Activated naive CD4-positive, alpha-beta T cell treated with anti-CD3 and anti-CD28 coated beads for 36 hours (primary cell): ENCODE results near the gene AMIGO1. TPM values are rescaled to one million over a fixed set of nuclear protein-coding genes. Genes with fewer than 3 reads are reported as not detected.

ENCODE experiments used
- CTCF ChIA-PET: fragments of 350-600 bp; sonication (Branson Sonifier 250); formaldehyde crosslinking; loops from one replicate; lab custom pipeline; 2021; ENCODE audit warnings: antibody characterized with exemption; lab: Charles Lee
- DNase-seq: peaks from one replicate; pipeline ENCODE4 v3.0.0-alpha.2; 2020
- H3K27ac Mint-ChIP-seq: one replicate; pipeline ENCODE4 v1.8.0; 2021; ENCODE audit warnings: mild to moderate bottlenecking, mixed read lengths
- H3K27me3 Mint-ChIP-seq: one replicate; pipeline ENCODE4 v1.8.0; 2021; ENCODE audit warnings: low read depth, mixed read lengths
- H3K36me3 Mint-ChIP-seq: one replicate; pipeline ENCODE4 v1.8.0; 2021; ENCODE audit warnings: low read depth, mixed read lengths
- H3K4me1 Mint-ChIP-seq: one replicate; pipeline ENCODE4 v1.8.0; 2021; ENCODE audit warnings: low read depth, mixed read lengths
- H3K4me3 Mint-ChIP-seq: one replicate; pipeline ENCODE4 v1.8.0; 2021; ENCODE audit warnings: mild to moderate bottlenecking, moderate library complexity, mixed read lengths
- H3K9me3 Mint-ChIP-seq: one replicate; pipeline ENCODE4 v1.8.0; 2021; ENCODE audit warnings: mixed read lengths
- intact Hi-C: fragments of 100-400 bp; cut with micrococcal nuclease; formaldehyde crosslinking; loops from one replicate; pipeline ENCODE4 v1.15.1; 2023
- total RNA-seq, 2 experiments: library from RNA; stranded (reverse); gene quantifications; one replicate each; pipeline ENCODE4 v1.2.3, GENCODE V29; 2021

AMIGO1 gene
- total RNA-seq, 2 experiments from 2014 or later = 1.5 to 1.7 TPM

- H3K9me3 Mint-ChIP-seq = no peaks in the 10 kb centered on the region
- H3K36me3 Mint-ChIP-seq = no peaks in the 10 kb centered on the region
- no peak overlapping the region for H3K27ac Mint-ChIP-seq
- no peak overlapping the region for H3K4me3 Mint-ChIP-seq
- H3K4me1 Mint-ChIP-seq = peaks cover 22% of the 10 kb centered on the region
- CTCF ChIA-PET = interaction anchor here (0.6 to 19.9 kb wide), 11 partner anchors 11 to 454 kb away, joined by 3 to 1207 read pairs (median 5); partner anchors contain the start of genes AHCYL1, AMIGO1, ATXN7L2 and CYB561D1
- no peak for DNase-seq
- H3K27me3 Mint-ChIP-seq = no peaks in the 10 kb centered on the region
- intact Hi-C loops = loop anchor here (5.0 kb wide), 1 partner anchor 418 kb away; the partner anchor contains the start of gene ELAPOR1
Measured at GRCh38 chr1:109530457-109531087, 21.0 kb upstream of the AMIGO1 start.

GRCh38 chr1:109529881-109530456, 20.4 kb upstream of the AMIGO1 start:
- no peak for DNase-seq
- H3K4me1 Mint-ChIP-seq = peaks cover 22% of the 10 kb centered on the region
- intact Hi-C loops = loop anchor here (5.0 kb wide), 1 partner anchor 418 kb away; the partner anchor contains the start of gene ELAPOR1
- H3K9me3 Mint-ChIP-seq = no peaks in the 10 kb centered on the region
- CTCF ChIA-PET = interaction anchor here (0.6 to 19.9 kb wide), 15 partner anchors 10 to 497 kb away, joined by 3 to 1207 read pairs (median 4); partner anchors contain the start of genes AHCYL1, AMIGO1, ATXN7L2 and CYB561D1
- no peaks in the 10 kb centered on the region for H3K36me3 Mint-ChIP-seq
- H3K27ac Mint-ChIP-seq = no peak overlapping the region
- H3K4me3 Mint-ChIP-seq = no peak overlapping the region
- H3K27me3 Mint-ChIP-seq = no peaks in the 10 kb centered on the region

GRCh38 chr1:109528712-109529111, 19.2 kb upstream of the AMIGO1 start:
- H3K4me3 Mint-ChIP-seq = no peak overlapping the region
- peaks cover 22% of the 10 kb centered on the region for H3K4me1 Mint-ChIP-seq
- no peaks in the 10 kb centered on the region for H3K9me3 Mint-ChIP-seq
- no peaks in the 10 kb centered on the region for H3K36me3 Mint-ChIP-seq
- no peak for DNase-seq
- CTCF ChIA-PET = interaction anchor here (1.0 to 19.9 kb wide), 4 partner anchors 28 to 251 kb away, joined by 3 to 1207 read pairs (median 6); partner anchors contain the start of genes AMIGO1, ATXN7L2, CYB561D1 and PSRC1
- intact Hi-C loops = no loop called here
- H3K27me3 Mint-ChIP-seq = no peaks in the 10 kb centered on the region
- H3K27ac Mint-ChIP-seq = no peak overlapping the region

GRCh38 chr1:109527846-109528695, 18.5 kb upstream of the AMIGO1 start:
- Mint-ChIP-seq H3K36me3 (no peaks in the 10 kb centered on the region), H3K27me3 (no peaks in the 10 kb centered on the region), H3K4me3 (no peak overlapping the region), H3K9me3 (no peaks in the 10 kb centered on the region), H3K4me1 (peaks cover 22% of the 10 kb centered on the region), H3K27ac (no peak overlapping the region)
- intact Hi-C loops = no loop called here
- no peak for DNase-seq
- CTCF ChIA-PET = interaction anchor here (1.4 to 19.9 kb wide), 2 partner anchors 27 to 245 kb away, joined by 4 to 1207 read pairs; partner anchors contain the start of genes AMIGO1, ATXN7L2, CYB561D1 and PSRC1

GRCh38 chr1:109527098-109527811, 17.7 kb upstream of the AMIGO1 start:
- no peaks in the 10 kb centered on the region for H3K9me3 Mint-ChIP-seq
- H3K4me1 Mint-ChIP-seq = peaks cover 16% of the 10 kb centered on the region
- H3K36me3 Mint-ChIP-seq = no peaks in the 10 kb centered on the region
- no peak overlapping the region for H3K27ac Mint-ChIP-seq
- no peak for DNase-seq
- no peaks in the 10 kb centered on the region for H3K27me3 Mint-ChIP-seq
- no peak overlapping the region for H3K4me3 Mint-ChIP-seq
- intact Hi-C loops = no loop called here
- CTCF ChIA-PET = interaction anchor here (19.9 kb wide), 1 partner anchor 26 kb away, joined by 1207 read pairs; the partner anchor contains the start of genes AMIGO1, ATXN7L2 and CYB561D1

GRCh38 chr1:109523706-109524105, 14.2 kb upstream of the AMIGO1 start:
- Mint-ChIP-seq H3K9me3 (no peaks in the 10 kb centered on the region), H3K4me3 (no peak overlapping the region), H3K27ac (no peak overlapping the region), H3K4me1 (no peaks in the 10 kb centered on the region), H3K36me3 (no peaks in the 10 kb centered on the region), H3K27me3 (no peaks in the 10 kb centered on the region)
- intact Hi-C loops = no loop called here
- CTCF ChIA-PET = interaction anchor here (1.3 to 19.9 kb wide), 3 partner anchors 9 to 23 kb away, joined by 3 to 1207 read pairs (median 16); partner anchors contain the start of genes AMIGO1, ATXN7L2 and CYB561D1
- no peak for DNase-seq

- Mint-ChIP-seq H3K9me3 (no peaks in the 10 kb centered on the region), H3K36me3 (no peaks in the 10 kb centered on the region), H3K27ac (no peak overlapping the region), H3K27me3 (no peaks in the 10 kb centered on the region), H3K4me3 (no peak overlapping the region), H3K4me1 (no peaks in the 10 kb centered on the region)
- no peak for DNase-seq
- intact Hi-C loops = no loop called here
- CTCF ChIA-PET = interaction anchor here (0.6 to 19.9 kb wide), 3 partner anchors 10 to 244 kb away, joined by 3 to 1207 read pairs (median 16); partner anchors contain the start of genes AMIGO1, ATXN7L2 and CYB561D1
Measured at GRCh38 chr1:109522026-109522425, 12.5 kb upstream of the AMIGO1 start.

- CTCF ChIA-PET = interaction anchor here (0.6 to 19.9 kb wide), 6 partner anchors 11 to 243 kb away, joined by 3 to 1207 read pairs (median 10); partner anchors contain the start of genes AMIGO1, ATXN7L2 and CYB561D1
- no peak for DNase-seq
- Mint-ChIP-seq H3K27ac (no peak overlapping the region), H3K4me1 (no peaks in the 10 kb centered on the region), H3K9me3 (no peaks in the 10 kb centered on the region), H3K27me3 (no peaks in the 10 kb centered on the region), H3K4me3 (no peak overlapping the region), H3K36me3 (no peaks in the 10 kb centered on the region)
- intact Hi-C loops = no loop called here
Measured at GRCh38 chr1:109521002-109521951, 11.8 kb upstream of the AMIGO1 start.

- DNase-seq = no peak
- intact Hi-C loops = no loop called here
- CTCF ChIA-PET = interaction anchor here (21.4 to 35.8 kb wide), 2 partner anchors 14 to 21 kb away, joined by 375 to 1207 read pairs; partner anchors contain the start of genes CYB561D1 and GPR61
- no peaks in the 10 kb centered on the region for H3K36me3 Mint-ChIP-seq
- H3K27ac Mint-ChIP-seq = no peak overlapping the region
- no peak overlapping the region for H3K4me3 Mint-ChIP-seq
- H3K9me3 Mint-ChIP-seq = no peaks in the 10 kb centered on the region
- H3K27me3 Mint-ChIP-seq = no peaks in the 10 kb centered on the region
- no peaks in the 10 kb centered on the region for H3K4me1 Mint-ChIP-seq
Measured at GRCh38 chr1:109517337-109517736, 7.8 kb upstream of the AMIGO1 start.

GRCh38 chr1:109516872-109517271, 7.3 kb upstream of the AMIGO1 start:
- intact Hi-C loops = no loop called here
- no peaks in the 10 kb centered on the region for H3K4me1 Mint-ChIP-seq
- CTCF ChIA-PET = interaction anchor here (0.7 to 35.8 kb wide), 5 partner anchors 14 to 239 kb away, joined by 3 to 1207 read pairs (median 4); partner anchors contain the start of genes CYB561D1 and GPR61
- H3K9me3 Mint-ChIP-seq = no peaks in the 10 kb centered on the region
- H3K4me3 Mint-ChIP-seq = no peak overlapping the region
- H3K27me3 Mint-ChIP-seq = no peaks in the 10 kb centered on the region
- DNase-seq = no peak
- H3K27ac Mint-ChIP-seq = no peak overlapping the region
- H3K36me3 Mint-ChIP-seq = no peaks in the 10 kb centered on the region
